Gastroesophageal sphincter (tissue), 3 donors: ENCODE results near the gene G6PD.

Experiments used
- CTCF ChIP-seq, 4 experiments: fragments of 200-600 bp in 2 of 4; fragments of 450-650 bp in 2 of 4; sonication (generic) in 1 of 4; IDR thresholded peaks; one replicate each; pipeline ENCODE4 v1.5.1; 2017 to 2019; ENCODE audit warnings: antibody characterized with exemption in 4 of 4, mild to moderate bottlenecking in 2 of 4, moderate library complexity in 2 of 4
- POLR2AphosphoS5 ChIP-seq: sonication (generic); formaldehyde crosslinking; IDR thresholded peaks from one replicate; pipeline ENCODE4 v1.6.1; 2017; ENCODE audit warnings: antibody characterized with exemption

GRCh38 chrX:154483325-154483724 lies 63.3 kb downstream of the G6PD start:
- no peak for TF ChIP-seq POLR2AphosphoS5
- TF ChIP-seq CTCF (IDR thresholded peaks at IDR 0.05), result no peak
